Measurements from ENCODE around the gene SEMA6C. TPM values are rescaled to one million over a fixed set of nuclear protein-coding genes. Genes with fewer than 3 reads are reported as not detected.
A peak's percentile ranks its signal among the peaks of the same experiment; 100 is the strongest.
"Not testable (repeated sequence)": the region's sequence is repeated elsewhere in the genome, so short reads cannot be mapped to it uniquely, and the experiment has no call there.

The SEMA6C gene, protein sequence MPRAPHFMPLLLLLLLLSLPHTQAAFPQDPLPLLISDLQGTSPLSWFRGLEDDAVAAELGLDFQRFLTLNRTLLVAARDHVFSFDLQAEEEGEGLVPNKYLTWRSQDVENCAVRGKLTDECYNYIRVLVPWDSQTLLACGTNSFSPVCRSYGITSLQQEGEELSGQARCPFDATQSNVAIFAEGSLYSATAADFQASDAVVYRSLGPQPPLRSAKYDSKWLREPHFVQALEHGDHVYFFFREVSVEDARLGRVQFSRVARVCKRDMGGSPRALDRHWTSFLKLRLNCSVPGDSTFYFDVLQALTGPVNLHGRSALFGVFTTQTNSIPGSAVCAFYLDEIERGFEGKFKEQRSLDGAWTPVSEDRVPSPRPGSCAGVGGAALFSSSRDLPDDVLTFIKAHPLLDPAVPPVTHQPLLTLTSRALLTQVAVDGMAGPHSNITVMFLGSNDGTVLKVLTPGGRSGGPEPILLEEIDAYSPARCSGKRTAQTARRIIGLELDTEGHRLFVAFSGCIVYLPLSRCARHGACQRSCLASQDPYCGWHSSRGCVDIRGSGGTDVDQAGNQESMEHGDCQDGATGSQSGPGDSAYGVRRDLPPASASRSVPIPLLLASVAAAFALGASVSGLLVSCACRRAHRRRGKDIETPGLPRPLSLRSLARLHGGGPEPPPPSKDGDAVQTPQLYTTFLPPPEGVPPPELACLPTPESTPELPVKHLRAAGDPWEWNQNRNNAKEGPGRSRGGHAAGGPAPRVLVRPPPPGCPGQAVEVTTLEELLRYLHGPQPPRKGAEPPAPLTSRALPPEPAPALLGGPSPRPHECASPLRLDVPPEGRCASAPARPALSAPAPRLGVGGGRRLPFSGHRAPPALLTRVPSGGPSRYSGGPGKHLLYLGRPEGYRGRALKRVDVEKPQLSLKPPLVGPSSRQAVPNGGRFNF
- 10.7 TPM for total RNA-seq

- DNase-seq: peak; percentile 89
Measured at GRCh38 chr1:151146412-151147131, at the start of gene SEMA6C. TSS of gene SEMA6C (minus strand) at chr1:151146631. CDS start at chr1:151142621, 4,010 bp downstream.

- peak; percentile 68 for DNase-seq
Measured at GRCh38 chr1:151194894-151195594, 48.6 kb upstream of the SEMA6C start.

DNA sequence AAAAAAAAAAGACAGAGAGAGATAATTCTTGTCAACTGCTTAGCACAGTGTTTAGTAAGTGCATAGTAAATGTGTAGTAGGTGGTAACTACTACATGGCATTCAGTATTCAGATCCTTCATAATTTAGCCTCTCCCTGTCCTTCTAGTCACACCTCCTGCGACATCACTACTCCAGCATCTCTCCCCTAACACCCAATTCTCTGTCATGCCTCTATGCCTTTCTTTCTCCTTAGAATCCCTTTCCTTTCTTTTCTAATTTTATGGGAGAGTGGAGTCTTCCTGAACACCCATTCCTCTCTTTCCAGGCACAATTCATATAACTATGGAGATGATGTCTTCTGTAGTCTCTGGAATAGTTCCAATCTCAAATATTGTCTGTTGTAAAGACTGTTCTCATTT is 47.4 kb upstream of the SEMA6C start:
- DNase-seq: no peak

- no peak for DNase-seq
Measured at GRCh38 chr1:151193304-151193703, 46.9 kb upstream of the SEMA6C start.

- DNase-seq: no peak
Measured at GRCh38 chr1:151192047-151192446, 45.6 kb upstream of the SEMA6C start.

DNA sequence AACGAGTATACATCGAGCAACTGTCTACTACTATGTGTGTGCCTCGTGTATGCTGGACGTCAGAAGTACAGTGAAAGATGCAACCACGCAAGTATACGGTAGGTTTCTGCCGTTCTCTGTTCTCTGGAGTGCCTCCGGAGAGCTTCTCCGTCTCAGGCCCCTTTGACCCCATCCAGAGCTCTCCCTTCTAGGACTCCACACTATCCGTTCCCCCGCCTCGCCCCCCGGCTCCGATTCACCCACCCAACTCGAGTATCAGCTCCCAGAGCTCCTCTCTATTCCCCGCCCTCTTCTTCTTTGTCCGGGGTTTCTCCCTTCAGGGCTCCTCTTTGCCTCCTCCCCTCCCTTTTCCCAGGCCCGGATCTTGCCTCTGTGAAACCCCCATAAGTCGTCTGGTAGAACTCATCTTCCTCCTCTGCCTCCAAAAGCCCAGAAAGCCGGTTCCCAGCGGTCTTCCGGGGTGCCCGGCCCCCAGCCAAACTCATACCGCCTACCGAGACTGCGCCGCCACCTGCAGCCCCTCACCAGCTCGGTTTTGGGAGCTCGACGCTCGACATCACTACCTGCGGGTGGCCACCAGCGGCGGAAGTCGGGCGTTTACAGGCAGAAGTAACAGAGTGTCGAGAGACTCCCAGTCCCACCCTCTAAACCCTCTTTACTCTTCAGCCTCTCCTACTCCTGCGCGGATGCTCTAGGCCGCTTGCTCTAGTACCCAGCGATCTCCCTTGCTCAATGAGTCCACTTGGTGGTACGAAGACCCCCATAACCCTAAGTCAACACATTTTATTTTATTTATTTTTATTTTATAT is 43.4 kb upstream of the SEMA6C start, which contains the start of gene VPS72:
Gene VPS72, minus strand, starts transcription at position 561 of the 809 bp plus-strand sequence. Its CDS starts 76 bp downstream, at position 485.
- DNase-seq: peak; percentile 89

DNA sequence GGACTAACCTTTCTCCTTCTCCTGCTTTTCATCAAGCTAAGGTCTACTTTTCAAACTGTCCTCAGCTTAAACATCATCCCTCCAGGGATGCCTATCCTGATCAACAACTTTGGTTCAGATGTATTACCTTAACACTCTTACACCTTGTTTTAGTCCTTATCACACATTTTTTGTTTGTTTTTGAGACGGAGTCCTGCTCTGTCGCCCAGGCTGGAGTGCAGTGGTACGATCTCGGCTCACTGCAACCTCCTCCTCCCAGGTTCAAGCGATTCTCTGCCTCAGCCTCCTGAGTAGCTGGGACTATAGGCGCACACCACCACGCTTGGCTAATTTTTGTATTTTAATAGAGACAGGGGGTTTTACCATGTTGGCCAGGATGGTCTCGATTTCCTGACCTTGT is 42.2 kb upstream of the SEMA6C start:
- not testable (repeated sequence) for DNase-seq

DNA sequence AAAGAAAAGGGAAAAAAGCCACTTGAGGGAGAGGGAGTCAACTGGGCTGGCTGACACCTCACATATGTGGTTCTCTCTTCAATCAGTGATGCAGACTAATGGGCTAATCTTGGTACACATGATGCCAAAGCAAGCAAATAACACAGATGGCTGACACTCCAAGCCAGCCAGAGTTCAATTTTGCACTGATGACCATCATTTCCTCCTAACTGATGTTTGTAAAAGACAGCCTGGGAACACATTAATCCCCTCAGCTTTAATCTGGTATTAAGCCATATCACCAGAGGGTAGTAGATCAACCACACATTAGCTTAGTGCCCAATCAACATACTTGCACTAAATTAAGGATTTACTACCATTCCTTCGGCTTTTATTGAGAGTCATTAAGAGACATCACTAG is 40.8 kb upstream of the SEMA6C start:
- no peak for DNase-seq

- DNase-seq: no peak
Measured at GRCh38 chr1:151184211-151184610, 37.8 kb upstream of the SEMA6C start.

DNA sequence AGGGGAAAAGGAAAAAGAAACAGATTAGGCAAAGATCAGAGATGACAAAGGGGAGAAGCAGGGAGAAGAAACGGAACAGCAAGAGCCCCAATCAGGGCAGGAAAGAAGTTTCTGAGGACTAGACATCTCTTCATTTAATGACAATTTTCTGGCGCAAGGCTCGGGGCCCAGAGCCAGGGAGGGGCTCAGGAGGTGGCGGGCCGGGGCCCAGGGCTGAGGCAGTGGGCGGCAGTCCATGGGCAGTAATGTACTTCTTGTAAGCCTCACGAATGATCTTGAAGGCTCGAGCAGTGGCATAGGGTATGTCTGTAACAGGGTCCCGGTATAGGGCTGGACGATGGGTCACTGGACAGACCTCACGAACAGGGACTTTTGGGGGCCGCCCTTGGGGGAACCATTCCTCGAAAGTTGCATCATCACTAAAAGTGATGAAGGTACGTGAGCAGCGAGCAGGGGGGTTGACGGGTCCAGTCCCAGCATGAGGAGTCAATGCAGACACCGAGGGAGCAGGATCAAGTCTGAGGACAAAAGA is 30.1 kb upstream of the SEMA6C start:
- DNase-seq: no peak

DNA sequence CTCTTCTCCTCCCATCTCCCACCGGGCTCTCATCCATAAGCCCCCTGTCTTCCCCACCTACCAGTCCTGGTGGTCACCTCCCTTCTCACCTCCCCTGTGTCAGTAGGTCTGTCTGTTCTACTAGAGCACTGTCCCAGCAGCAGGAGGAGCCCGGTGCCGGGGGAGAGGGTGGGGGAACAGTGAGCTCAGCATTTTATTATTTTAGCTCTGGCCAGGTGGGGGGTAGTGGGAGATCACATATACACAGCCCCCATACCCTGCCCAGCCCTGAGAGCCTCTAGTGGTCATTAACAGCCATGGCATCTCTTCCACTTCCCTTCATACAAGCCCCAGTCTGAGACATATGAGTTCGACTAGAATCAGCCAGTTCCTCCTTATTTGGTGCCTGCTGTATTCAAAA is 29.4 kb upstream of the SEMA6C start, which contains the start of gene TMOD4:
Gene TMOD4, minus strand, starts transcription at position 119 of the 400 bp plus-strand sequence. CDS start 1,106 bp downstream, outside the sequence.
- no peak for DNase-seq

GRCh38 chr1:151175041-151175741 is 28.8 kb upstream of the SEMA6C start:
- DNase-seq: no peak

DNA sequence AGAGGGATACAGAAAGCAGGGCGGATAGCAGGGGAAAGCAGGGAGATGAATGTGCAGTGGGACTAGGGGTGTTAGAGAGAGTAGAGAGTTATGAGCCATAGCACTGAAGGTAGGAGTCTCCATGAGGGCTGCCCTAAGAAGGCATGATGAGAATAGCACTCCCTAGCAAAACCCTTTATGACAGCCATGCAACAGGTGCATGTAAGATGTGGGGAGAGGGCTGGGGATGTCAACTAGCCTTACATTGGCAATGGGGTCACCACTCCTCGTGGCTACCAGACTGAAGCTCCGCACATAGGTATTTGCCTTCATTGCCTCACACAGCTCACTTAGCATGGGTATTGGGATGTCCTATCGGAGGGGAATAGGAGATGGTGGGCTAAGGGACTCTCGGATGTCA is 24.8 kb upstream of the SEMA6C start:
- DNase-seq: no peak

- DNase-seq: no peak
Measured at GRCh38 chr1:151167116-151167515, 20.7 kb upstream of the SEMA6C start.

DNA sequence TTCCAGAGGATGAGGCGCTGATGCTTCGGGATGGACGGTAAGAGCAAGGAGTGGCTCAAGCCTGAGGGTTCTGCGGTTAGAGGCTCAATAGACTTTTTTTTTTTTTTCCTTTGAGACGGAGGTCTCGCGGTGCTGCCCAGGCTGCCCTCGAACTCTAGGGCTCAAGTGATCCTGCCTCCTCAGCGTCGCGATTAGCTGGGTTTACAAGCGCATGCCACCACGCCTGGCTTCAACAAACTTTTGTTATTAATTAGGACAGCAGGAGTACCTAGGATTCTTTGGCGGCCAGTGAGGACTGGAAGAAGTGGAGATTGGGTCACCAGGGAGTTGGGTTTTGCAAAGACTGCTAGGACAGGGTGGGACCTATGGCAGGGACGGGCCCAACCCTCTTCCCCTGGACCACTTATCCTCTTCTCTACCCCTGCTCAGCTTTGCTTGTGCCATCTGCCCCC is 20.1 kb upstream of the SEMA6C start:
- DNase-seq: no peak

DNA sequence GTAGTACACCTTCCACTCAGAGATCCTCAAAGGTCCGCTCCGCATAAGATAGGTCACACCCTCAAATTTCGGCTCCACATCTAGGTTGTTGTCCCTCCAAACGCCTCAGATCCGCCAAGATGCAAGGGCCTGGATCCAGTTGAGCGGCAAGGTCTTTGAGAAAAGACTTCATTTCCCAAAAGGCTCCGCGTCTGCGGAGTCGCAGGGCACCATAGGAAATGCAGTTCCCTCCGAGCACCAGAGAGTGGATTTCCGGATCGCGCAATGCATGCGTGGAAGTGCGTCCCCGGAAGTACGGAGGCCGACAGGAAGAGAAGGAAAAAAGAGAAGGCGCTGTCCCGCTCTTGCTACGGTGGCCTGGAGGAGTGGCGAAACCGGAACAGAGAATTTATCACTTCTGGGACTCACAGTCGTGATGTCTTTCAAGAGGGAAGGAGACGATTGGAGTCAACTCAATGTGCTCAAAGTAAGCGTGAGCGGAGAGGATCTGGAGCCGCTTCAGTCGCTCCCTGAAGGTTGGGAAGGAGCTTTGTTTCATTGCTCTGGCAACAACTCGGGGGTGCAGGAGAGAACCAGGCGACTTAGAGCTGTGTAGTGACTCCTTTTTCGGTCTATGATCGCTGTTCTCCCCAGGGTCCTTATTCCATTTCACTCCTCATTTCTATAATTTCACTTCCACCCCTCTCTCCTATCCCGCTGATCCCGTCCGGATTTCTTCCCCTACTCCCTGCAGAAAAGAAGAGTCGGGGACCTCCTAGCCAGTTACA is 19.5 kb upstream of the SEMA6C start, which contains the start of the genes LYSMD1 and SCNM1:
Gene LYSMD1, minus strand, starts transcription at position 165 of the 767 bp plus-strand sequence. CDS start 644 bp downstream, outside the sequence.
Gene SCNM1, plus strand, starts transcription at position 407 of the 767 bp plus-strand sequence. Its CDS starts 9 bp downstream, at position 416.
- DNase-seq: peak; percentile 99

DNA sequence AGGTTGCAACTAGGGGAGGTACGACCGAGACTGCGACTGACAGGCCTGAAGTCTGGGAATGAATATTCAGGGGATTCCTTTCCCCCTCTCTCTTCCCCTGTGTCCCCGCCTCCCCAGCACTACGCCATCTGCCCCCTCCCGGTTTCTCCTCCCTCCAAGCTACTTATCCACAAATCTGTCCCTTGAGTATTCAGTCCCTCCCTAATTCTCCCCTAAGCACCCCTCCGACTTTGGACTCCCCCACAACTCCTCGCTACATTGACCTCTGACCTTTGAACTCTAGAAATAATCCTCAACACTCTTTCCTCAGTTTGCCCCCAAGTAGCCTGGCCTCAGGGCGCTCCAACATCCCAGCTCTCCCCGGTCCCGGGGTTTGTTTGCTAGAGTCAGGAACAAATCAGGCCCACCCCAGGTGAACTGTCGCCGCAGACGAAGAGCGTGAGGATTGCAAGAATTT is 18.9 kb upstream of the SEMA6C start:
- DNase-seq: peak; percentile 91

- no peak for DNase-seq
Measured at GRCh38 chr1:151164732-151165280, 18.4 kb upstream of the SEMA6C start.

Data from skin of body (tissue), 2 donors.